Stimulated activated CD8-positive, alpha-beta memory T cell treated with anti-CD3 and anti-CD28 coated beads, Interleukin-4, amount 100 ng/mL, for 48 hours (primary cell): ENCODE results near the gene ALOX15B.
"Not testable (repeated sequence)": the region's sequence is repeated elsewhere in the genome, so short reads cannot be mapped to it uniquely, and the experiment has no call there.

ENCODE experiments used
- DNase-seq: peaks from one replicate; pipeline ENCODE4 v3.0.0-alpha.2; 2020

ALOX15B gene

DNA sequence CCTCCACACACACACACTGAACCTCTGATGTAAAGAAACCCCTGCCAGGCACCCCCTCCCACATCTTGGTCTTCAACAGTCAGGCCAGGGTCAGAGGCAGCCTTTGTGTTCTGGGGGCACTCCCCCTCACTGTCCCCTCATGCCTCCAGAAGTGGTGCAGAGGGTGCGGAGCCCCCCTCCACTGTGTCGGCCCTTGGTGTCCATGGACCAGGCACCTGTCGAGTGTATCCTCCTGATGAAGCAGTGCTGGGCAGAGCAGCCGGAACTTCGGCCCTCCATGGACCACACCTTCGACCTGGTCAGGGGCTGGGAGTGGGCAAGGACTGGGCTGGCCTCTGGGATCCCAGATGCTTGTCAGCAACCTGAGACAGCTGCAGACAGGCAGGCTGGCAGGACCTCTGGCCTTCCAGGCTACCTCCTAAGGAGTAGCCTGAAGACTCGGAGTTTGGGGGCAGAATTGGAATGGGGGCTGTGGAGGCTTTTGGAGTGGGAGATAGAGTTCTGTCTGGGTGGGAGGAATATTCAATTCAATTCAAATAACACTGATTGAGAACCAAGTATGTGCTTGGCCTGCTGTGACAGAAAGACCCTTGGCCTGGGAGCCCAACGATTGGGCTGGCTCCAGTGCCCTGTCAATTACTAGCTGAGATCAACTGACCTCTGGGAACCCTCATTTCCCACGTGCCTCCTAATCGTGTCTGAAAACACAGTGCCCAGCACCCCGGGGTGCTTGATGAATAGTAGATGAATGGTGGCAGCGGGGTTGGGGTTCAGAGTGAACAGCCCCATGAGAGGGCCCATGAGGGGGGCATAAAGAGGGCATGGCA lies 24.9 kb upstream of the ALOX15B start:
- no peak for DNase-seq

DNA sequence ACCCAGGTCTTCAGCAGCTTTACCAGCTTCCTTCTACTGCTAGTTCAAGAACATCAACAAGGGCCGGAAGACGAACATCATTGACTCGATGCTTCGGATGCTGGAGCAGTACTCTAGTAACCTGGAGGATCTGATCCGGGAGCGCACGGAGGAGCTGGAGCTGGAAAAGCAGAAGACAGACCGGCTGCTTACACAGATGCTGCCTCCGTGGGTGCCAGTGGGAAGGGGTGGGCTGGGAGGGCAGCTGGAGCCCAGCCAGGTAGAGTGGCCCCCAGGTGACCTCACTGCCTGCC lies 24.4 kb upstream of the ALOX15B start:
- DNase-seq = no peak

DNA sequence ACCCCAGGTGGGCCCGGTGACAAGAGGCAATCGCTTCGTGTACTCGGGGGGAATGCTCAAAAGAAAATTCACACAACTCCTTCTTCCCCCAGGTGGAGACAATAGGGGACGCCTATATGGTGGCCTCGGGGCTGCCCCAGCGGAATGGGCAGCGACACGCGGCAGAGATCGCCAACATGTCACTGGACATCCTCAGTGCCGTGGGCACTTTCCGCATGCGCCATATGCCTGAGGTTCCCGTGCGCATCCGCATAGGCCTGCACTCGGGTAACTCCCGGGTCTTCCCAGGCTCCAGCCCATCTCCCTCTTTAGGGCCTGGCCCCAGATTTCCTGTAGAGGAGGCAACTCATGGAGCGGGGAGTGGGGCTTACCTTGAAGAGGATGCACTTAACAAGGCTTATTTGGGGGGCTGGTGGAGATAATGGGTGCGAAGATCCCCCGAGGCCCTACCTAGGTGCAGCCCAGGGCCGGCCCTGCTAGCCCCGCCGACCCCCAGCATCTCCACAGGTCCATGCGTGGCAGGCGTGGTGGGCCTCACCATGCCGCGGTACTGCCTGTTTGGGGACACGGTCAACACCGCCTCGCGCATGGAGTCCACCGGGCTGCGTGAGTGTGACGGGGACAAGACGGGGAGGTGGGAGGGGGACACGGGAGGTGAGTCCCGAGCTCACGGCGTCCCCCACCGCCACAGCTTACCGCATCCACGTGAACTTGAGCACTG lies 23.5 kb upstream of the ALOX15B start:
- DNase-seq = no peak

DNA sequence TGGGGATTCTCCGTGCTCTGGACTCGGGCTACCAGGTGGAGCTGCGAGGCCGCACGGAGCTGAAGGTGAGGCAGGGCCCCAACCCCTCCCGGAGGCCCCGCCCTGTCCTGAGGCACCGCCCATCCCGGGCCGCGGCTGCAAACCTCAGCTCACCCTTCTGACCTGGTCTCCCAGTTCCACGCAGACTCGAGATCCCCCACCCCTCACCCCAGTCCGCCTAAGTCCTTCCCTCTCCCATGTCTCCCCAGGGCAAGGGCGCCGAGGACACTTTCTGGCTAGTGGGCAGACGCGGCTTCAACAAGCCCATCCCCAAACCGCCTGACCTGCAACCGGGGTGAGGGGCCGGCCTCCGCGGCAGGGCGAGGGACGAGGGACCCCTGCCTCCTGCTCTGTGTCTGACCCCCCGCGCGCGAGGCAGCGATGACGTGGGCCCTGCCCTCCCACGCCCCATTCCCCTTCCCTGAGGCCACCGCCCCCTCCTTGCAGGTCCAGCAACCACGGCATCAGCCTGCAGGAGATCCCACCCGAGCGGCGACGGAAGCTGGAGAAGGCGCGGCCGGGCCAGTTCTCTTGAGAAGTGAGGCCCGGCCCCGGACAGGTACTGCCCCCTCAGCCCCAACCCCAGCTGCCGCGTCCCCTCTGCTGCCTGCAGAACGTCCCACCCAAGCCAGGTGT lies 22.8 kb upstream of the ALOX15B start:
- peak; percentile 51 for DNase-seq

DNA sequence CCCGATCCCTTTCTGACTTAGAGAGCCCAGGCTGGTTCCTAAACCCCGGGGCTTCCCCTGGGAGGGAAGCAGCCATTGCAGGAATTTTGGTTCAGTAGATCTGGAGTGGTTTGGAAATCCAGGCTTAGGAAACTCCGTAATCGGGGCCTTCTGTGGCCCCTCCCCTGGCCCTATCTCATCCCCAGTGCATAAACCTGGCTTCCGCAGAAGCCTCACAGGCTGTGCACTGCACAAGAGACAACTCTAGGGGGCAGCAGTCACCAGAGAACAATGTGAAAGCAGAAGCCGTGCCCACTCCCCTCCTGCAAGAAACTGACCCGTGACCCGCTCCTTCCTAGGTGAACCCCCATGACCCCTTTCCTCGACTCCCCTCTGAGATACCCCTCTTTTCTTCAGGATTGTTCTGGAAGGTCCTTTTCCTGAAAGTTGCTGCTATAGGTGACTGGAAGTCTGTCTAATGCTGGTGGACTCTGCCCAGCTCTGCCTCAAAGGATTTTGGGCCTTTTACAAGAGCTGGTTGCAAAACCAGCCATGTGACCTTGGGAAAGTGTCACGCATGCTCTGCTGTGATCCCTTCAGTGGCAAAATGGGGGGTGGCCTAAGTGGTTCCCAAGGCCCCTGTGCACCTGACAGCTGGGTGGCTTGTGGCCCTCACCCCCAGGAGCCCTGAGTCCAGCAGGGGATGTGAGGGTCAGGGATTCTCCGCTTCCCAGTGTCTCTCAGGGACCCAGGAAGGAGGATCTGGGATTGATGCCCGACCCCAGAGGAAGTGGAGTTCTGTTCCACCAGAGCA lies 22.0 kb upstream of the ALOX15B start:
- peak; percentile 74 for DNase-seq

DNA sequence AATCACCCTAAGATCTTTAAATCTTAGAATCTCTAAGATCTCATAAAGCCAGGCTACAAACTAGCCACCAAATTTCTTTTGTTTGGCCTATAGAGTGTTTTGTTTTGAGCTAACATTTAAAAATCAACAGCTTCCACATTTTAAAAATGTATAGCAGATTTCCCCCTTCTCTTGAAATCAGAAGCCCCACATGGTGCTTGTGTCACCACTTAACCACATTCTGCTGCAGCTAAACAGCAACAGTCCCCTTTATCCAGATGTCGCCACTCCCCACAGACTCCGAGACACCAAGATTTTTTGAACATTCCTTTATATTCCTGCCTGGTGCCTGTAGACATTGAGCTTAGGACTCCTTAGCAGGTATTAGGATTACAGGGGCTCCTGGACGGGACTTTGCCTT lies 20.4 kb upstream of the ALOX15B start:
- no peak for DNase-seq

DNA sequence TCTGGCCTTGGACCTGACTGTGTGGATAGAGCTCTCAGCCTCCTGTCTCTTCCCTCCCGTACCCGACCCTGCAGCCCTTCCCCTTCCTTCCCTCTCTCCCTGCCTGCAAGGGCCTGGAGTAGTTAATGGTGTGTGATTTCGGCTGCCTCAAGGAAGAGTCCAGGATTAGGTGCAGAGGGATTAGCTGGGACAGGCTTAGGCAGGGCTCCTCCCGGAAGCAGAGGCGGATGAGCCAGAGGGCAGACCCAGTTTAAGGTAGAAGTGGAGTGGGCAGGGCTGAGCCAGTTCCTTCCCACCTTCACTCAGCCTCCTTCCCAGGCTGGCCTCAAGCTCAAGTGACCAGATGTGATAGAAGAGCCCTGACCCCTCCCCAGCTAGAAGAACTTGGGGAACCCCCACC lies 19.7 kb upstream of the ALOX15B start:
- DNase-seq = no peak

DNA sequence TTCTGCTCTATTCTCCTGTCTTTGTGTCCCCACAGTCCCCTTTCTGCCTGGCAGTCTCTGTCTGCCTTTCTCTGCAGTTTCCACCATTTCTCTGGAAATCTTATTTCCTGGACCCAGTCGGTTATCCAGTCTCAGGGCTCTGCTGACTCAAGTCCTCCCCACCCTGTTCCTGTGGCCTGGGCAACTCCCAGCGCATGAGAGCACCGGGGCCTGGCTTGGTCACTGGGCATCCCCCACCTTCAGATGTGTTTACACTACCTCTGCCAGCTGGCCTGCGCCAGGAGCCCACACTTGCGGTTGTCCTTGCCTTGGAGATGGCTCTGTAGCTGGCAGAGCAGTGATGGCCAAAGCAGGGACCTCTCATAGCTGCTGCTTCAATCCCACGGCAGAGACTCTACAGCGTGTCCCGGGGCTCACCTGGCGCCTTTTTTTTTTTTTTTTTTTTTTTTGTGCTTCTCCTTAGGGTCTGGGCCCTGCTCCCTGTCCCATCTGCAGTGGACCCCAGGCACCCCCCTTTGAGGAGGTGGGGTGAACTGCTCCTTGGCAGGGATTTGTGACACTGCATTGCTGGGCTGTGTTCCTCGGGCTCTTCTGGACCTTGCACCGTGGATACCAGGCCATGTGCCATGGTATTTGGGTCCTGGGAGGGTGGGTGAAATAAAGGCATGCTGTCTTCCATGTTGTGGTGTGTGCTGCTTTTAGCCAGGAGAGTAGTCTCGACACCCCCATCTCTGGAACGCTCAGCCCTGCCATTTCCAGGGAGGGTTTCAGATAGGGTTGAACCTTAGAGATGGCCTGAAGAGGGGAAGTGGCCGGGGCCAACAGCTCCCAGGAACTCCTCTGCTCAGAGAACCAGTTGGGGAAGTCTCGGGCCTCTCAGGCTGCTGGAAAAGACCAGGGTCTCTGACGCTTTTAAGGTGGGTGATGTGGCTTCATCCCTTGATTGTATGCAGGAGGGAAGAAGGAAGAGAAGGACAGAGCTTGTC lies 18.9 kb upstream of the ALOX15B start:
- peak; percentile 35 for DNase-seq

DNA sequence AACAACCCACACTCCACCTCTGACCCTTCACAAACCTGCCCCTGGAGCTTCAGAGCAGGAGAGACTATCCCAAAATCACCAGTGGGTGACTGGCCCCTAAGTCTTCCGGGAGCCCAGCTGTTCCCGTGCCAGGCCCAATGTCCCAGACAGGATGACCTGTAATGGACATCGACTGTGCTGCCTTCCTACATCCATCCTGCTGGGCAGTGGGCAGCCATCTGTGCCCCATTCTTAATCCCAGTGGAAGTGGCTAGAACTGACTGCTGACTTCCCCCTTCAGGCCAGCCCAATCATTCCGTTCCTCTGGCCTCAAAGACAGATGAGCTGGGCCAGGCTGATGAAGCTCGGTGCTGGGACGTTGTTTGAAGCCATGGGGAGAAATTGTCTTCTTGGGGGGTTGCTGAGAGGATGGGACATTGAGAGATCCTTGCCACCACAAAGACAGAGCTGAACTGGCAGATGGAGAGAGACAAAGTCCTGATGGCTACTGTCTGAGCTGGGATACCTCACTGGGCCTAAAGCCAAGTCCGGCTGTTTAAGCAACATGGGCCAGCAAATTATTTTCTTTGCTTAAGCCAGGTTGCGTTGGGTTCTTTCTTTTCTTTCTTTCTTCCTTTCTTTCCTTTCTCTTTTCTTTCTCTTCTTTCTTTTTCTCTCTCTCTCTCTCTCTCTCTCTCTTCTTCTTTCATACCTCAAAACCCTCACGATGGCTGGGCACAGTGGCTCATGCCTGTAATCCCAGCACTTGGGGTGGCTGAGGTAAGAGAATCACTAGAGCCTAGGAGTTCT lies 17.9 kb upstream of the ALOX15B start:
- no peak for DNase-seq

DNA sequence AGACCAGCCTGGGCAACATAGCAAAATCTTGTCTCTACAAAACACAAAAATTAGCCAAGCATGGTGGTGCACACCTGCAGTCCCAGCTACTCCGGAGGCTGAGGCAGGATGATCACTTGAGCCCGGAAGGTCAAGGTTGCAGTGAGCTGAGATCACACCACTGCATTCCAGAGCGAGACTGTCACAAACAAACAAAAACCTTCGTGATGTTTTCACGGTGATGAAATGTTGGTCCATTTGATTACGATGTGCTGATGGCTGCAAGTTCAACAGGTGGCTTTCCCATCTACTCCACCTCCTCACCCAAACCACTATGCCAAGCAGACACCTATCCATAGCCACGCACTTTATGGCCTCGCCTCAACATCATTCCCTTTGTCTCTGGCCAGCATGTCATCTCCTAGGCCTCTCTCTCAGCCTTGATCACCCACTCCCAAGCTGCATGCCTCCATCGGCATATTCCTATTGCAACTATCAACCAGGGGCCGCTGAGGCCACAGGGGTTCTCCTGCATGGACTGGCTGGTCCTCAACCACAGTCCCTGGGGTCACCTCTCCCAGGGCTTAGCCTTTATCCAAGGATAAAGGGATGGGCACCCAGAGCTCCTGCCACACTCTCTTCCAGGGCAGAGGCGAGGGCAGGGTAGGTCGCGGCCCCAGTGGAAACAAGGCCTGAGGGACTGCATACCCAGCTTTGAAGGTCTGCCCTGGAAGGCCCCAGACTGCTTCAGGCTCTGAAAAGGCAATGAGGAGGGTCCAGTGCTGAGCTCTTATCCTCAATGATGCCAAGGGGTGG lies 17.1 kb upstream of the ALOX15B start:
- DNase-seq = no peak

DNA sequence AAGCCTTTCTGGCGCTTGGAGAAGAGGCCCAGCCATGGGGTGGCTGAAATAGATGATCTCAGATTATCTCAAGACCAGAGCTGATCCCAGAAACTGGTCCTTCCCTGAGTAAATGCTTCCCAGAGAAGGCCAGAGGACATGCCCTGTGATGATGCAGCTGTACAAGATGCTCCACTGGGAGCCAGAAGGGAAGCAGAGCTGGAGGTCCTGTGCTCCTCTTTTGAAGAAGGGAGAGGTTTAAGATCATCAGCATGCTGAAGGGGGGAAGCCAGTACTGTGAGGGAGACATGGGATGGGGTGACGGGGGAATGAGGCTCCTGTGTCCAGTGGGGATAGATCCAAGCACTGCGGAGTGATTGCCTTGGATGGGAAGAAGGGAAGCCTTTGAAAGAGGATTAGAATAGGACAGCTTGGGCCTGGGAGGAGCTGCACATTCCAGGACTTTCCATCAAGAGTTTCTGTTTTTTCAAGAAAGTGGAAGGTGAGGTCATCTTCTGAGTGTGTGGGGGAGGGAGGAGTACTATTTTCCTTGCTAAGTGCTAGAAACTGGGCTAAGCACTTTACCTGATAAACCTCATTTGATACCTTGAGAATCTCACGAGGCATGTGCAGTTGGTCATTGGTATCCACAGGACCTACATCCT lies 16.4 kb upstream of the ALOX15B start:
- no peak for DNase-seq

DNA sequence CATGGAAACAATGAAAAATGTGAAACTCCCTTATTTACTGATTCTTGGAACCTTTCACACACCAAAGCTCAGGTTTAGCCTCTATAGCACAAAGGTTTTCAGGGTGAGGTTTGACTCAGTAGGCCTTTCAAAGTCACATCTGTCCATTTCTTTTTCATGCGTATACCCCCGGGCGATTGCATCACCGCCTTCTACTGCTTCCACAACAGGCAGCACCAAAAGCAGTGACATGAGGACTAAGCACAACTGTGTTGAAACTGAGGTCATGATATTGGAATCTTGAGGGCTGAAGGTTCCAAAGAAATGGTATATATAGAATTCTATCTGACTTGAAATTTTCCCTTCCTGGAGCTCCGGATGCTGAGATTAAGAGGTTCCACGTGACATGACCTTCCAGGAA lies 14.7 kb upstream of the ALOX15B start:
- not testable (repeated sequence) for DNase-seq

DNA sequence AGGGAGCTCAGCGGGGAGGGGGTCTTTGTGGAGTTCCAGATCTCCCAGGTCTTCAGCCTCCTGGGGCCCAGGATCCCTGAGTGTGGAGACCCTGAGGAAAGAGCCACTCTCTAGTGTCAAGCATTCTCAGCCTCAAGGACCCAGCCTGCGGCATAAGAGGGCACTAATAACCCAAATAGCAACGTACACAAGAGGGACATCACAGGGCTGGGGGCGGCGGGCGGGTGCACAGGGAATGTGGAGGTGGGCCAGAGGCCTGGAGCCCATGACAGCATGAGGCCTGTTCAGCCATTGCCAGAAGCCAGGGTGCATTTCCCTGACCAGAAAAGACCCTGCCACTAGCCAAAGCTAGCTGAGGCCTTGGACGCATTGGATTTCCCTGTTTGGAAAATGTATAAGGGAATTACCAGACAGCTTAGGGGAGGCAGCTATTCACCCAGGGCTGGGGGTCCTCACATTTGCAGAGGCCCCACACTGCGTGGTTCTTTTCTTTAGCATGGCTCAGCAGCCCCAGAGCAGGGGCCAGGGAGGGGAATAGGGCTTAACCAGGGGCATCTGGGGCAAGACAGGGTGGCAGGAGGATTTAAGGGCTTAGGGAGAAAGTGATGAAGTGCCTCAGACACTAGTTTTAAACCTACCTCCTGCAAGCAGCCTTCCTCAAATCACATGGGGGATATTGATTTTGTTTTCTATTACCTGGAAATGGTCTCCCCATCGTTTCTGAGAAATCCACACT lies 13.5 kb upstream of the ALOX15B start:
- DNase-seq = no peak

DNA sequence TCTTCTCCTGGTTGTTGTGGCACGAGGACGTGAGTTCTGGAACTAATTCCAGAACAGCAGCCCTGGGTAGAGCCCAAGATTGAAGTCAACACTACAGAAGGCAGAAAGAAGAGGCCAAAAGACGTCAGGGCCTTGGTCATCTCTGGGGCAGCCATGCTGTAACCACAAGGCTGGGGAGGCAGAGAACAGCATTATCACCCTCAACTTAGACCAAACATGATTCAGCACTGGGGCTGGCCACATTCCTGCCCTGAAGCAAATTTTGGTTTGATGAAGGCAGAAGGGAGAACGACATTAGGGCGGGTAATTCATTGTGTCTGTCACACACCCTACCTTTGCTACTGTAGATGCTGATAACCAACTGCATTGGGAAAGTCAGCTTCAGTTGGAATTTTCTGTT lies 9.7 kb upstream of the ALOX15B start:
- DNase-seq = no peak

DNA sequence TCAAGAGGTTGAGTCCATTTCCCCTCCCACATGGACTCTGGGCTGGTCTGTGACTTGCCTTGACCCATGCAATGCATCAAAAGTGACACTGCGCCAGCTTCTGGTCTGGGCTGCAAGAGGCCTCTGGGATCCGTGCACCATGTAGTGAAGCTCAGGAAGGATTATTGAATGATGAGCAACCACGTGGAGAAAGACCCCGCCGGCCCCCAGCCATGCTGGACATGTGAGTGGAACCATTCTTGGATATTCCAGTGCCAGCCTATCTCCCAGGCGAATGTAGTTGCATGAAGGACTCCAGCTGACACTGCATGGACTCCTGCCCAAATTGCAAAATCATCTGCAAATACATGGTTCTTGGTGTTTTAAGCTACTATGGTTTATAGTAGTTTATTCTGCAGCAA lies 7.6 kb upstream of the ALOX15B start:
- no peak for DNase-seq

DNA sequence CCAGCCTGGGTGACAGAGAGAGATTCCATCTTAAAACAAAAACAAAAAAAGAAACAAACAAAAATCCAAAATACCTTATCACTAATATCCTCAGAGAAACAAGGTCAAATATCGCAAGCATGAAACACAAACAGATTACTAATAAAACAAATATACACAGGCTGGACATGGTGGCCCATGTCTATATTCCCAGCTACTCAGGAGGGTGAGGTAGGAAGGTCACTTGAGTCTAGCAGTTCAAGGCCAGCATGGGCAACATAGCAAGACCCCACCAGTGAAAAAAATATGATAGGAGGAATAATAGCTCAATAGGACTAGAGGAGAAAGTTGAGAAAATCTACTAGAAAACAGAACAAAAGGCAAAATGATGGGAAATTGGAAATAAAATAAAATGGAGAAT lies 6.9 kb upstream of the ALOX15B start:
- DNase-seq = no peak

DNA sequence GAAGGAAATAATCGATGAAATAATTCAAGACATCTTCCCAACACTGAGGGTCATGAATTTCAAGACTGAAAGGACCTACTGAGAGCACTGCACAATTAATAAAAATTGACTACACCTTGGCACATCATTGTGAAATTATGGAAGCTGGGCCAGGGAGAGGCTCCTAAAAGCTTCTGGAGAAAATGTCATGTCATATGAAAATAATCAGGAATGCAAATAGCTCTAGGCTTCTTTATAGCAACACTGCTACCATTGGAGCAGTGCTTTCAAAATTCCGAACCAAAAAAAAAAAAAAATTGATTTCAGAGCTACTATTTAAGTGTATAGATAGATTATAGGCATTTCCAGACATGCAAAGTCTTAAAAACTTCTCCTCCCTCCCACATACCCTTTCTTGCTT lies 6.4 kb upstream of the ALOX15B start:
- no peak for DNase-seq

DNA sequence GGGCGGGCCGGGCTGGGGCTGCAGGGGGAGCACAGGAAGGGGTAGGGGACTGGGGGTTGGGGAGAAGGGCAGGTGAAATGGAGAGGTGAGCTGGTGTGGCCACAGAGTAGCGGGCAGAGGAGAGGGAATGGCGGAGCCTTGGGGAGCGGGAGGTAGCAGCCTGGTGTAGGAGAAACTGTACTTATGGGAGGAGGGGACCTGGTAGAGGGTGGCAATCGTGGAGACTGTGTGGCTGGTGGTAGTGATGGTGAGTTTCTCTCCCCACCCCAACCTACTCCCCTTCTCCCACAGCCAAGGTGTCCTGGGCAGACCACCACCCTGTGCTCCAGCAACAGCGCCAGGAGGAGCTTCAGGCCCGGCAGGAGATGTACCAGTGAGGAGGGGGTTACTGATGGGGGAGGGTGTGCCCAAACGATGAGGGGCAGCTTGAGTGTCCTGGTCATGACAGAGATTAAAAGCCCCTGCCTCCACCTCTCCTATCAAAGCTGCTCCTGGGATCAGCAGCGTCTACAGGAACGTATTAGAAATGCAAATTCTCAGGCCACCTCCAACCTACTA lies 831 bp downstream of the ALOX15B start:
- no peak for DNase-seq
